ENCODE results near the gene HMBS.

Gene HMBS

GRCh38 chr11:119116235-119116594 lies 31.5 kb downstream of the HMBS start:
- no peak for TF ChIP-seq CTCF (IDR thresholded peaks at IDR 0.05; ENCODE audit: borderline replicate concordance, insufficient read depth, low read depth, low read length)
- H3K4me3 ChIP-seq (ENCODE audit: low read depth, low read length), result no peak overlapping the region

GRCh38 chr11:119116601-119117000 lies 31.9 kb downstream of the HMBS start:
- no peak for TF ChIP-seq CTCF (IDR thresholded peaks at IDR 0.05; ENCODE audit: borderline replicate concordance, insufficient read depth, low read depth, low read length)
- no peak overlapping the region for H3K4me3 ChIP-seq (ENCODE audit: low read depth, low read length)

GRCh38 chr11:119117004-119117706 lies 32.5 kb downstream of the HMBS start:
- H3K4me3 ChIP-seq (ENCODE audit: low read depth, low read length), result no peak overlapping the region
- no peak for TF ChIP-seq CTCF (IDR thresholded peaks at IDR 0.05; ENCODE audit: borderline replicate concordance, insufficient read depth, low read depth, low read length)

GRCh38 chr11:119118227-119118626 lies 33.5 kb downstream of the HMBS start:
- no peak overlapping the region for H3K4me3 ChIP-seq (ENCODE audit: low read depth, low read length)
- TF ChIP-seq CTCF (IDR thresholded peaks at IDR 0.05; ENCODE audit: borderline replicate concordance, insufficient read depth, low read depth, low read length), result no peak

- H3K4me3 ChIP-seq (ENCODE audit: low read depth, low read length), result no peak overlapping the region
- TF ChIP-seq CTCF (IDR thresholded peaks at IDR 0.05; ENCODE audit: borderline replicate concordance, insufficient read depth, low read depth, low read length), result no peak
Observed at GRCh38 chr11:119118946-119119345, 34.3 kb downstream of the HMBS start.

GRCh38 chr11:119120639-119121007 lies 35.9 kb downstream of the HMBS start:
- H3K4me3 ChIP-seq (ENCODE audit: low read depth, low read length), result peak overlapping the region; percentile 53
- no peak for TF ChIP-seq CTCF (IDR thresholded peaks at IDR 0.05; ENCODE audit: borderline replicate concordance, insufficient read depth, low read depth, low read length)

GRCh38 chr11:119121008-119121810 lies 36.5 kb downstream of the HMBS start, which contains the start of gene HINFP:
HINFP (plus strand) TSS chr11:119121580; CDS start chr11:119126945, 5,365 bp downstream.
- TF ChIP-seq CTCF (IDR thresholded peaks at IDR 0.05; ENCODE audit: borderline replicate concordance, insufficient read depth, low read depth, low read length), result no peak
- peak within 1 kb of the TSS; percentile 89 for H3K4me3 ChIP-seq (ENCODE audit: low read depth, low read length)

Measured in GM12875 (cell line).